H1 (cell line): Measurements from ENCODE around the gene TXNDC5. TPM values are rescaled to one million over a fixed set of nuclear protein-coding genes. Genes with fewer than 3 reads are reported as not detected.

Experiments
- CTCF ChIA-PET: fragments of 300-600 bp; sonication (Branson Sonifier 250); formaldehyde crosslinking; loops from one replicate; lab custom pipeline; 2021; ENCODE audit not compliant: partially characterized antibody; lab: Charles Lee
- POLR2A ChIA-PET: fragments of 300-600 bp; sonication (Branson Sonifier 250); formaldehyde crosslinking; loops from one replicate; lab custom pipeline; 2021; ENCODE audit warnings: inconsistent platforms; ENCODE audit not compliant: partially characterized antibody; lab: Charles Lee
- DNase-seq, 2 experiments: peaks; one replicate each; pipeline versions ENCODE4 v3.0.0 to v3.0.0-alpha.2; 2010 to 2022; ENCODE audit warnings: low spot score in 2 of 2, low read depth in 1 of 2, mixed read lengths in 1 of 2
- FAIRE-seq: peaks from 2 replicates; lab custom pipeline; 2011; peaks lifted over from hg19 to GRCh38; lab: Jason Lieb, UNC
- H2AFZ ChIP-seq: 2 replicates; pipeline ENCODE4 v1.8.1; 2012; ENCODE audit warnings: low read length, inconsistent platforms
- H2AK5ac ChIP-seq: 2 replicates; pipeline ENCODE4 v1.6.1; 2013; ENCODE audit warnings: low read depth, low read length
- H2BK120ac ChIP-seq: replicated peaks from 2 replicates; pipeline ENCODE3; 2013; ENCODE audit warnings: low read depth, low read length, inconsistent platforms
- H2BK12ac ChIP-seq: 2 replicates; pipeline ENCODE4 v1.6.1; 2013; ENCODE audit warnings: low read depth, low read length
- H2BK15ac ChIP-seq: 2 replicates; pipeline ENCODE4 v1.6.1; 2013; ENCODE audit warnings: low read length
- H2BK20ac ChIP-seq: 2 replicates; pipeline ENCODE4 v1.6.1; 2013; ENCODE audit warnings: low read length
- H2BK5ac ChIP-seq: 2 replicates; pipeline ENCODE4 v1.6.1; 2013; ENCODE audit warnings: low read depth, low read length
- H3K14ac ChIP-seq: 2 replicates; pipeline ENCODE4 v1.6.1; 2013; ENCODE audit warnings: inconsistent platforms; ENCODE audit not compliant: insufficient read length
- H3K18ac ChIP-seq: 2 replicates; pipeline ENCODE4 v1.6.1; 2013; ENCODE audit warnings: low read length; ENCODE audit errors: extremely low read depth
- H3K23ac ChIP-seq: 2 replicates; pipeline ENCODE4 v1.6.1; 2013; ENCODE audit warnings: inconsistent platforms; ENCODE audit not compliant: insufficient read length
- H3K23me2 ChIP-seq: 2 replicates; pipeline ENCODE4 v1.6.1; 2013; ENCODE audit warnings: low read depth, low read length
- H3K27ac ChIP-seq: 2 replicates; pipeline ENCODE4 v1.6.1; 2011; ENCODE audit warnings: low read depth, low read length, inconsistent platforms
- H3K27me3 ChIP-seq, 4 experiments: replicated peaks in 1 of 4; 1 replicate in 1 of 4; 2 replicates in 3 of 4; pipeline versions ENCODE4 v1.6.1 to v1.8.1; 2011 to 2013; ENCODE audit warnings: low read length in 3 of 4, mild to moderate bottlenecking in 3 of 4, inconsistent platforms in 2 of 4, mixed read lengths in 2 of 4, moderate library complexity in 1 of 4; ENCODE audit not compliant: control insufficient read depth in 3 of 4, insufficient read depth in 3 of 4; ENCODE audit errors: extremely low read depth in 1 of 4
- H3K36me3 ChIP-seq, 4 experiments: 2 replicates each; pipeline versions ENCODE4 v1.6.1 to v1.8.1; 2011 to 2013; ENCODE audit warnings: mild to moderate bottlenecking in 4 of 4, low read length in 3 of 4, moderate library complexity in 2 of 4, control low read depth in 1 of 4, inconsistent platforms in 1 of 4; ENCODE audit not compliant: insufficient read depth in 4 of 4, control insufficient read depth in 2 of 4
- H3K4ac ChIP-seq: replicated peaks from 2 replicates; pipeline ENCODE3; 2013; ENCODE audit warnings: low read length, low read depth, mixed read lengths, inconsistent platforms; ENCODE audit not compliant: insufficient read length
- H3K4me1 ChIP-seq, 4 experiments: replicated peaks in 1 of 4; 1 replicate in 1 of 4; 2 replicates in 3 of 4; pipeline versions ENCODE4 v1.6.1 to v1.8.1; 2011 to 2013; ENCODE audit warnings: low read length in 3 of 4, inconsistent platforms in 2 of 4, mixed read lengths in 1 of 4; ENCODE audit not compliant: insufficient read depth in 4 of 4, control insufficient read depth in 3 of 4
- H3K4me2 ChIP-seq, 2 experiments: 2 replicates each; pipeline versions ENCODE4 v1.6.1 to v1.8.1; 2011 to 2013; ENCODE audit warnings: low read depth in 2 of 2, low read length in 2 of 2, control low read depth in 1 of 2, inconsistent platforms in 1 of 2, mild to moderate bottlenecking in 1 of 2; ENCODE audit not compliant: insufficient read depth in 1 of 2
- H3K4me3 ChIP-seq, 4 experiments: fragments of 200-600, 300-600 bp in 1 of 4; sonication (generic), shearing (Covaris generic), sonication (Bioruptor Twin) in 1 of 4; 2 replicates each; pipeline versions ENCODE4 v1.5.1 to v1.8.1; 2011 to 2016; ENCODE audit warnings: low read length in 4 of 4, low read depth in 3 of 4, control low read depth in 2 of 4, inconsistent platforms in 2 of 4, mild to moderate bottlenecking in 2 of 4, mixed read lengths in 1 of 4, moderate library complexity in 1 of 4; ENCODE audit not compliant: insufficient read depth in 2 of 4; ENCODE audit errors: extremely low read depth in 1 of 4
- H3K56ac ChIP-seq: replicated peaks from 2 replicates; pipeline ENCODE3; 2013; ENCODE audit warnings: low read depth, mild to moderate bottlenecking, mixed read lengths, low read length, inconsistent platforms; ENCODE audit not compliant: insufficient read length
- H3K79me1 ChIP-seq: 2 replicates; pipeline ENCODE4 v1.6.1; 2013; ENCODE audit warnings: low read depth, low read length, control low read depth
- H3K79me2 ChIP-seq, 2 experiments: 2 replicates each; pipeline versions ENCODE4 v1.6.1 to v1.8.1; 2012 to 2013; ENCODE audit warnings: low read length in 2 of 2, mild to moderate bottlenecking in 2 of 2, inconsistent platforms in 1 of 2; ENCODE audit not compliant: insufficient read depth in 2 of 2, control insufficient read depth in 1 of 2
- H3K9ac ChIP-seq, 4 experiments: replicated peaks in 1 of 4; 1 replicate in 1 of 4; 2 replicates in 3 of 4; pipeline versions ENCODE4 v1.6.1 to v1.8.1; 2011 to 2013; ENCODE audit warnings: low read depth in 3 of 4, low read length in 3 of 4, control low read depth in 2 of 4, mild to moderate bottlenecking in 2 of 4, moderate library complexity in 2 of 4, inconsistent platforms in 1 of 4; ENCODE audit errors: extremely low read depth in 1 of 4
- H3K9me3 ChIP-seq, 2 experiments: 2 replicates each; pipeline versions ENCODE4 v1.6.1 to v1.8.1; 2012 to 2013; ENCODE audit warnings: mild to moderate bottlenecking in 2 of 2, moderate library complexity in 2 of 2, control low read depth in 1 of 2, inconsistent platforms in 1 of 2, low read depth in 1 of 2, low read length in 1 of 2, mixed read lengths in 1 of 2; ENCODE audit not compliant: insufficient read depth in 2 of 2
- H4K20me1 ChIP-seq, 2 experiments: replicated peaks in 1 of 2; 2 replicates each; pipeline versions ENCODE3 to v1.8.1; 2011 to 2013; ENCODE audit warnings: inconsistent platforms in 2 of 2, low read length in 2 of 2, mild to moderate bottlenecking in 1 of 2; ENCODE audit not compliant: insufficient read depth in 2 of 2, control insufficient read depth in 1 of 2
- H4K5ac ChIP-seq: 2 replicates; pipeline ENCODE4 v1.6.1; 2013; ENCODE audit warnings: low read length, low read depth, mixed read lengths, inconsistent platforms; ENCODE audit not compliant: insufficient read length
- H4K8ac ChIP-seq: 2 replicates; pipeline ENCODE4 v1.8.0; 2013; ENCODE audit warnings: mild to moderate bottlenecking, moderate library complexity, low read length, inconsistent platforms; ENCODE audit not compliant: insufficient read depth; ENCODE audit errors: extremely low read depth
- H4K91ac ChIP-seq: replicated peaks from 2 replicates; pipeline ENCODE3; 2013; ENCODE audit warnings: low read length, mixed read lengths, inconsistent platforms; ENCODE audit not compliant: insufficient read length
- FOSL1 ChIP-seq: IDR thresholded peaks from 2 replicates; pipeline ENCODE4 v1.6.1; 2011; ENCODE audit warnings: mild to moderate bottlenecking, low read depth, low read length, moderate library complexity; ENCODE audit not compliant: insufficient read depth
- RBBP5 ChIP-seq: IDR thresholded peaks from 2 replicates; pipeline ENCODE4 v1.7.1; 2012; ENCODE audit warnings: low read depth, mild to moderate bottlenecking, inconsistent platforms, low read length, moderate library complexity, borderline replicate concordance
- RNF2 ChIP-seq: fragments of 200-900, 300-1000 bp; sonication (generic); IDR thresholded peaks from 2 replicates; pipeline ENCODE4 v1.7.1; 2016; ENCODE audit warnings: borderline replicate concordance, low read depth, mild to moderate bottlenecking, antibody characterized with exemption, low read length; ENCODE audit not compliant: poor library complexity, severe bottlenecking; ENCODE audit errors: missing control alignments
- SP4 ChIP-seq: IDR thresholded peaks from 2 replicates; pipeline ENCODE4 v1.6.1; 2012; ENCODE audit warnings: low read length, inconsistent platforms
- WGBS, 2 experiments: shearing (Covaris generic) in 1 of 2; methylation state at CpG; one replicate each; pipeline versions ENCODE4 v1.1.6 to v1.1.7; 2013 to 2015; ENCODE audit warnings: low lambda C conversion rate in 2 of 2, mixed read lengths in 2 of 2, inconsistent platforms in 1 of 2, low coverage in 1 of 2, missing lambda C conversion rate in 1 of 2; ENCODE audit not compliant: insufficient replicate concordance in 2 of 2, insufficient coverage in 1 of 2, insufficient read length in 1 of 2; ENCODE audit errors: extremely low coverage in 1 of 2, missing lambda C conversion rate in 1 of 2; 5-methylcytosine and 5-hydroxymethylcytosine counted together
- polyA plus RNA-seq, 7 experiments: library from polyadenylated mRNA; depleted of rRNA in 3 of 7; stranded (reverse) in 5 of 7; unstranded in 2 of 7; fragments of >200 nt in 5 of 7; fragments of 200-250 nt in 2 of 7; gene quantifications; 1 replicate in 5 of 7; 2 replicates in 1 of 7; 4 replicates in 1 of 7; pipeline versions ENCODE4 v1.2.1 to v1.2.3, GENCODE V29; 2011 to 2013; ENCODE audit warnings: missing spikeins in 2 of 7, mixed read lengths in 2 of 7
- total RNA-seq: library from RNA; stranded (reverse); fragmentation: NEBNext Ultra II Directional; extraction: Animal tissue kit (Norgen Biotek cat#: 25700); gene quantifications from 2 replicates; pipeline ENCODE4 v1.2.1, GENCODE V29; 2021

TXNDC5 gene
- total and polyA plus RNA-seq, 2 of the 8 experiments (the other 6 are each of a cell fraction or from before 2014, with no cell fraction given) = 114 to 172 TPM

DNA sequence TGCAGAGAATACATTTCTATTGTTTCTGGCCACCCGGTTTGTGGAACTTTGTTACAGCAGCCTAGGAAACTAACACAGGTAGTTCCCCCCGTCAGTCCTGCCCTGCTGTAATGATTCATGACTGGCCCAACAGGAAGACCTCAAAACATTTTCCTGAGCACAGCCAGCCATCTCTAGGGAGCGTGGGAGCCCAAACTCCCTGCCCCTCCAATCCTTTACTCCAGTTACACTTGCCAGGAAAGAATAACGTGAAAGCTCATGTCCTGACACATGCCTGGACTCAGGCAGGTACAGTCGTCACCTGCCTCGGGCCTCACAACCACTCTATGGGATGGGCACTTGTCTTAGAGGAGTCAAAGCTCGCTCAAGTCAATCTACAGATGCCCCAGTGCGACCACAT lies 8.4 kb downstream of the TXNDC5 start:
- peaks cover 8 to 13% of the 10 kb centered on the region in 2 experiments for H4K20me1 ChIP-seq
- H3K79me1 ChIP-seq = peaks cover 5% of the 10 kb centered on the region
- no peak overlapping the region for H2BK15ac ChIP-seq
- H4K91ac ChIP-seq = no peak overlapping the region
- H2BK5ac ChIP-seq = no peak overlapping the region; the same call in 1 of the 2 replicates
- H3K18ac ChIP-seq = no peak overlapping the region
- no peak overlapping the region for H3K56ac ChIP-seq
- no peak overlapping the region for H3K4me3 ChIP-seq
- DNase-seq = no peak
- no peak overlapping the region for H2AK5ac ChIP-seq
- no peak overlapping the region for H2BK20ac ChIP-seq
- no peak overlapping the region for H3K4ac ChIP-seq
- CTCF ChIA-PET = interaction anchor here (0.7 to 1.2 kb wide), 4 partner anchors 11 to 230 kb away, joined by 3 to 4 read pairs (median 4); no protein-coding TSS in a partner anchor
- WGBS, 2 experiments = 84% methylated on average over 8 of the region's 8 CpGs; no CpG with 5 or more reads in 1 of the 2 experiments
- no peak overlapping the region for H4K8ac ChIP-seq
- peaks cover 23 to 66% (median 60%) of the 10 kb centered on the region in 4 experiments for H3K36me3 ChIP-seq
- peaks cover 4 to 22% of the 10 kb centered on the region in 2 experiments for H3K79me2 ChIP-seq
- H2BK12ac ChIP-seq = no peak overlapping the region
- H4K5ac ChIP-seq = no peak overlapping the region
- H3K9ac ChIP-seq = no peak overlapping the region
- H2AFZ ChIP-seq = no peak overlapping the region
- no peaks in the 10 kb centered on the region for H3K9me3 ChIP-seq
- no peaks in the 10 kb centered on the region for H3K27me3 ChIP-seq
- no peak overlapping the region for H3K27ac ChIP-seq
- H2BK120ac ChIP-seq = no peak overlapping the region
- POLR2A ChIA-PET = no interaction called here
- no peaks in the 10 kb centered on the region for H3K23me2 ChIP-seq
- no peak overlapping the region for H3K4me2 ChIP-seq
- no peak overlapping the region for H3K23ac ChIP-seq
- no peak for FAIRE-seq
- H3K4me1 ChIP-seq = no peaks in the 10 kb centered on the region
- no peak overlapping the region for H3K14ac ChIP-seq
- TF ChIP-seq RNF2 (no peak), RBBP5 (no peak), FOSL1 (no peak), SP4 (no peak)
